Endothelial cell of umbilical vein (primary cell): ENCODE measurements around the gene LRRC32. TPM values are rescaled to one million over a fixed set of nuclear protein-coding genes. Genes with fewer than 3 reads are reported as not detected.

Experiments
- BruUV-seq: library from RNA; stranded (reverse); fragments of 400-500 nt; replicated peaks from 2 replicates; lab custom pipeline; 2021; lab: Mats Ljungman, UMichigan
- CTCF ChIA-PET: fragments of 300-600, 350-600 bp; sonication (Branson Sonifier 250); formaldehyde crosslinking; loops from one replicate; lab custom pipeline; 2021; ENCODE audit warnings: antibody characterized with exemption, inconsistent platforms; lab: Charles Lee
- POLR2A ChIA-PET: fragments of 300-600, 350-600 bp; sonication (Branson Sonifier 250); formaldehyde crosslinking; loops from one replicate; lab custom pipeline; 2021; ENCODE audit warnings: antibody characterized with exemption, inconsistent platforms; lab: Charles Lee
- DNase-seq: peaks from one replicate; pipeline ENCODE4 v3.0.0-alpha.2; 2011; ENCODE audit warnings: low read depth, low spot score
- FAIRE-seq: peaks from 2 replicates; lab custom pipeline; 2011; peaks lifted over from hg19 to GRCh38; lab: Jason Lieb, UNC
- H2AFZ ChIP-seq: 2 replicates; pipeline ENCODE4 v1.6.0; 2012; ENCODE audit warnings: low read depth, low read length, control low read depth, inconsistent platforms
- H3K27ac ChIP-seq: 2 replicates; pipeline ENCODE4 v1.5.1; 2011; ENCODE audit warnings: low read depth, mild to moderate bottlenecking, control low read depth, low read length, moderate library complexity; ENCODE audit not compliant: insufficient read depth
- H3K27me3 ChIP-seq, 2 experiments: 2 replicates each; pipeline versions ENCODE4 v1.6.0 to v1.6.1; 2011; ENCODE audit warnings: low read length in 2 of 2, mixed read lengths in 1 of 2; ENCODE audit not compliant: control insufficient read depth in 2 of 2, insufficient read depth in 2 of 2
- H3K36me3 ChIP-seq, 2 experiments: 2 replicates in 1 of 2; 3 replicates in 1 of 2; pipeline ENCODE4 v1.5.1; 2011; ENCODE audit warnings: low read length in 2 of 2, mild to moderate bottlenecking in 1 of 2, moderate library complexity in 1 of 2; ENCODE audit not compliant: control insufficient read depth in 2 of 2, insufficient read depth in 2 of 2; ENCODE audit errors: extremely low read depth in 1 of 2
- H3K4me1 ChIP-seq: 3 replicates; pipeline ENCODE4 v1.5.1; 2011; ENCODE audit warnings: mild to moderate bottlenecking, low read length; ENCODE audit not compliant: control insufficient read depth, insufficient read depth; ENCODE audit errors: extremely low read depth
- H3K4me2 ChIP-seq: 2 replicates; pipeline ENCODE4 v1.6.1; 2011; ENCODE audit warnings: low read length, control low read depth, mixed read lengths; ENCODE audit not compliant: insufficient read depth
- H3K4me3 ChIP-seq, 3 experiments: fragments of 200-600 bp in 1 of 3; sonication (generic), shearing (Covaris generic) in 1 of 3; replicated peaks in 1 of 3; 2 replicates each; pipeline ENCODE4 v1.5.1; 2011 to 2016; ENCODE audit warnings: control low read depth in 3 of 3, low read length in 3 of 3, mild to moderate bottlenecking in 2 of 3, inconsistent platforms in 1 of 3, low read depth in 1 of 3, moderate library complexity in 1 of 3; ENCODE audit not compliant: insufficient read depth in 1 of 3
- H3K79me2 ChIP-seq: 2 replicates; pipeline ENCODE4 v1.6.0; 2012; ENCODE audit warnings: low read length, inconsistent platforms; ENCODE audit not compliant: control insufficient read depth, insufficient read depth
- H3K9ac ChIP-seq: replicated peaks from 2 replicates; pipeline ENCODE3; 2011; ENCODE audit warnings: low read length, control low read depth; ENCODE audit not compliant: insufficient read depth; ENCODE audit errors: extremely low read depth
- H3K9me1 ChIP-seq: replicated peaks from 3 replicates; pipeline ENCODE4 v1.6.0; 2011; ENCODE audit warnings: mild to moderate bottlenecking, low read length; ENCODE audit not compliant: control insufficient read depth, insufficient read depth; ENCODE audit errors: extremely low read depth
- H3K9me3 ChIP-seq: replicated peaks from 2 replicates; pipeline ENCODE4 v1.5.1; 2012; ENCODE audit warnings: low read length, inconsistent platforms; ENCODE audit not compliant: control insufficient read depth, insufficient read depth
- H4K20me1 ChIP-seq: replicated peaks from 2 replicates; pipeline ENCODE3; 2011; ENCODE audit warnings: mild to moderate bottlenecking, low read length; ENCODE audit not compliant: control insufficient read depth, insufficient read depth; ENCODE audit errors: extremely low read depth
- CTCF ChIP-seq, 2 donors: IDR thresholded peaks; 1 replicate in 1 of 2; 2 replicates in 1 of 2; pipeline ENCODE4 v1.5.1; 2011; ENCODE audit warnings: low read length in 2 of 2, mild to moderate bottlenecking in 2 of 2, moderate library complexity in 2 of 2, control low read depth in 1 of 2, inconsistent platforms in 1 of 2, low read depth in 1 of 2; ENCODE audit not compliant: insufficient read depth in 1 of 2; ENCODE audit errors: extremely low read depth in 1 of 2
- EZH2 ChIP-seq: IDR thresholded peaks from 2 replicates; pipeline ENCODE4 v1.6.1; 2012; ENCODE audit warnings: borderline replicate concordance, low read depth, mild to moderate bottlenecking, moderate library complexity, low read length, inconsistent platforms; ENCODE audit not compliant: severe bottlenecking
- FOS ChIP-seq: IDR thresholded peaks from 2 replicates; pipeline ENCODE4 v1.6.1; 2011; ENCODE audit warnings: mild to moderate bottlenecking, low read length, moderate library complexity, borderline replicate concordance; ENCODE audit not compliant: insufficient read depth
- GATA2 ChIP-seq: IDR thresholded peaks from 2 replicates; pipeline ENCODE4 v1.7.0; 2011; ENCODE audit warnings: low read depth, mild to moderate bottlenecking, moderate library complexity, mixed read lengths, low read length; ENCODE audit not compliant: insufficient read length, insufficient read depth
- JUN ChIP-seq: IDR thresholded peaks from 2 replicates; pipeline ENCODE4 v1.6.1; 2011; ENCODE audit warnings: borderline replicate concordance, low read depth; ENCODE audit not compliant: insufficient read length, insufficient read depth
- MAX ChIP-seq: IDR thresholded peaks from 2 replicates; pipeline ENCODE4 v1.6.1; 2011; ENCODE audit not compliant: insufficient read depth, insufficient read length
- MYC ChIP-seq: IDR thresholded peaks from one replicate; pipeline ENCODE4 v1.6.1; 2011; ENCODE audit warnings: mild to moderate bottlenecking, low read depth, low read length
- POLR2A ChIP-seq: IDR thresholded peaks from 2 replicates; pipeline ENCODE4 v1.6.1; 2012; ENCODE audit warnings: low read depth, mild to moderate bottlenecking, control low read depth, low read length
- POLR2AphosphoS5 ChIP-seq: IDR thresholded peaks from 2 replicates; pipeline ENCODE4 v1.6.1; 2012; ENCODE audit warnings: low read depth, mild to moderate bottlenecking, control low read depth, low read length, moderate library complexity; ENCODE audit not compliant: insufficient read depth
- dilution Hi-C: fragments of 300-500 bp; cut with MboI; formaldehyde crosslinking; loops from one replicate; pipeline ENCODE4 v1.15.0; 2019; ENCODE audit warnings: low sequenced_read_pairs; ENCODE audit not compliant: extremely low pct_ligation_motif_present
- intact Hi-C: fragments of 100-400 bp; cut with micrococcal nuclease; formaldehyde crosslinking; loops from one replicate; pipeline ENCODE4 v1.10.0; 2022
- polyA plus RNA-seq, 4 experiments: library from polyadenylated mRNA; depleted of rRNA in 3 of 4; stranded (reverse) in 3 of 4; unstranded in 1 of 4; fragments of >200 nt; gene quantifications; 2 replicates each; pipeline versions ENCODE4 v1.2.1 to v1.2.3, GENCODE V29; 2011 to 2012; ENCODE audit warnings: missing spikeins in 1 of 4
- total RNA-seq: library from RNA; stranded (reverse); gene quantifications from 2 replicates; pipeline ENCODE4 v1.2.3, GENCODE V29; 2021

The LRRC32 gene
- total and polyA plus RNA-seq, 2 donors (not counting 3 experiments of a cell fraction or from before 2014, with no cell fraction given), result 77.2 to 117 TPM

GRCh38 chr11:76661306-76661751, 9.2 kb downstream of the LRRC32 start:
- POLR2A ChIA-PET, result no interaction called here
- H3K27me3 ChIP-seq, result no peaks in the 10 kb centered on the region

GRCh38 chr11:76660533-76661305, 9.8 kb downstream of the LRRC32 start:
- Histone ChIP-seq H3K4me3 (no peak overlapping the region), H3K27me3 (no peaks in the 10 kb centered on the region), H3K9ac (no peak overlapping the region), H4K20me1 (no peaks in the 10 kb centered on the region), H3K9me1 (no peaks in the 10 kb centered on the region), H3K27ac (no peak overlapping the region), H3K36me3 (peaks cover 0 to 61% of the 10 kb centered on the region in 2 experiments), H2AFZ (no peak overlapping the region), H3K79me2 (no peaks in the 10 kb centered on the region), H3K4me2 (no peak overlapping the region), H3K9me3 (no peaks in the 10 kb centered on the region), H3K4me1 (peaks cover 19% of the 10 kb centered on the region)
- ChIA-PET POLR2A (no interaction called here), CTCF (interaction anchor here (0.5 to 1.6 kb wide), 3 partner anchors 62 to 137 kb away, joined by 3 to 5 read pairs (median 4); no protein-coding TSS in a partner anchor)
- BruUV-seq, result no TSS peak
- FAIRE-seq (no peak), DNase-seq (no peak)
- no peak for TF ChIP-seq MYC
- TF ChIP-seq POLR2AphosphoS5, result no peak
- no peak for TF ChIP-seq JUN
- no peak for TF ChIP-seq POLR2A
- TF ChIP-seq GATA2, result no peak
- no peak for TF ChIP-seq EZH2
- TF ChIP-seq CTCF (IDR thresholded peaks at IDR 0.05; ENCODE audit: extremely low read depth in 1 of 2, insufficient read depth in 1 of 2, low read depth in 1 of 2, low read length in 2 of 2), result no peak
- no peak for TF ChIP-seq FOS
- TF ChIP-seq MAX, result no peak
- dilution Hi-C loops (no loop called here), intact Hi-C loops (no loop called here)

More at GRCh38 chr11:76661306-76661751, 9.2 kb downstream of the LRRC32 start:
- CTCF ChIA-PET, result interaction anchor here (1.6 kb wide), 1 partner anchor 63 kb away, joined by 5 read pairs; no protein-coding TSS in a partner anchor
- H4K20me1 ChIP-seq, result no peaks in the 10 kb centered on the region
- dilution Hi-C loops (no loop called here), intact Hi-C loops (no loop called here)
- H3K9ac ChIP-seq, result no peak overlapping the region
- H3K4me3 ChIP-seq, result no peak overlapping the region
- H3K4me1 ChIP-seq, result peaks cover 25% of the 10 kb centered on the region
- H3K79me2 ChIP-seq, result no peaks in the 10 kb centered on the region
- no TSS peak for BruUV-seq
- TF ChIP-seq POLR2A (no peak), GATA2 (no peak)
- no peak overlapping the region for H2AFZ ChIP-seq
- no peaks in the 10 kb centered on the region for H3K9me3 ChIP-seq
- FAIRE-seq, result no peak
- DNase-seq, result no peak
- H3K36me3 ChIP-seq, result peaks cover 0 to 60% of the 10 kb centered on the region in 2 experiments
- no peak overlapping the region for H3K27ac ChIP-seq
- H3K9me1 ChIP-seq, result no peaks in the 10 kb centered on the region
- no peak overlapping the region for H3K4me2 ChIP-seq
